K562 (cell line): ENCODE data around the gene USB1. TPM values are rescaled to one million over a fixed set of nuclear protein-coding genes. Genes with fewer than 3 reads are reported as not detected.

ENCODE experiments used
- BACH1 ChIP-seq: fragments of 200-800 bp; sonication (Bioruptor generic); IDR thresholded peaks from 2 replicates; pipeline ENCODE4 v1.6.1; 2016; ENCODE audit warnings: missing genetic modification characterization, missing compliant biosample characterization
- HMBOX1 ChIP-seq: sonication (generic); IDR thresholded peaks from 2 replicates; pipeline ENCODE4 v1.6.1; 2016
- HOXB6 ChIP-seq: fragments of 250-450 bp; sonication (Bioruptor Pico); IDR thresholded peaks from 2 replicates; pipeline ENCODE4 v1.5.1; 2022; ENCODE audit warnings: mild to moderate bottlenecking, borderline replicate concordance
- NFE2L1 ChIP-seq: fragments of 450-650 bp; IDR thresholded peaks from 2 replicates; pipeline ENCODE4 v1.6.1; 2016; ENCODE audit warnings: missing genetic modification characterization, low read depth, mild to moderate bottlenecking, missing compliant biosample characterization, moderate library complexity, borderline replicate concordance
- RBM25 ChIP-seq: fragments of 200-400 bp; formaldehyde crosslinking; IDR thresholded peaks from 2 replicates; pipeline ENCODE4 v1.6.1; 2018; ENCODE audit warnings: low read length, low read depth, moderate library complexity; ENCODE audit not compliant: severe bottlenecking
- TRIM28 ChIP-seq: fragments of 450-650 bp; IDR thresholded peaks from 2 replicates; pipeline ENCODE4 v1.6.1; 2017
- ZBTB2 ChIP-seq: fragments of 450-650 bp; IDR thresholded peaks from 2 replicates; pipeline ENCODE4 v1.6.1; 2016; ENCODE audit warnings: antibody characterized with exemption
- ZNF316 ChIP-seq: fragments of 450-650 bp; IDR thresholded peaks from 2 replicates; pipeline ENCODE4 v1.6.1; 2016
- ZNF407 ChIP-seq: fragments of 450-650 bp; IDR thresholded peaks from 2 replicates; pipeline ENCODE4 v1.6.1; 2016; ENCODE audit warnings: low read depth
- ZNF41 ChIP-seq: fragments of 250-450 bp; sonication (Bioruptor Pico); conservative IDR thresholded peaks from 2 replicates; pipeline ENCODE4 v1.4.0; 2020; ENCODE audit warnings: mild to moderate bottlenecking
- ZNF589 ChIP-seq: fragments of 200-800 bp; sonication (Bioruptor generic); IDR thresholded peaks from 2 replicates; pipeline ENCODE4 v1.6.1; 2016; ENCODE audit warnings: low read depth, missing genetic modification characterization, missing compliant biosample characterization
- polyA plus RNA-seq, 8 experiments: library from polyadenylated mRNA; depleted of rRNA in 4 of 8; stranded (reverse) in 5 of 8; unstranded in 3 of 8; fragments of >200 nt; fragmentation: Nextera tagmentation in 2 of 8; fragmentation: Illumina TruSeq in 1 of 8; extraction: Ambion mirVana in 2 of 8; extraction: Trizol in 1 of 8; gene quantifications; 2 replicates each; pipeline versions ENCODE4 v1.2.1 to v1.2.3, GENCODE V29; 2011 to 2014; ENCODE audit warnings: inconsistent platforms in 1 of 8, missing spikeins in 1 of 8
- total RNA-seq, 7 experiments: library from RNA; depleted of rRNA in 6 of 7; stranded (reverse); fragments of >200 nt in 6 of 7; fragmentation: Illumina TruSeq in 2 of 7; extraction: Trizol in 2 of 7; gene quantifications; 2 replicates each; pipeline versions ENCODE4 v1.2.1 to v1.2.3, GENCODE V29; 2011 to 2021; ENCODE audit warnings: low replicate concordance in 1 of 7
- TF ChIP-seq, protein P1 (sequence below): fragments of 250-450 bp; sonication (Bioruptor Pico); IDR thresholded peaks from 2 replicates; pipeline ENCODE4 v1.9.0; 2021; ENCODE audit warnings: mild to moderate bottlenecking, inconsistent platforms
- TF ChIP-seq, protein P2 (sequence below): fragments of 450-650 bp; formaldehyde crosslinking; IDR thresholded peaks from 2 replicates; pipeline ENCODE4 v1.4.0; 2020; ENCODE audit warnings: mild to moderate bottlenecking, mixed read lengths

Gene USB1
- total and polyA plus RNA-seq, 9 of the 15 experiments (the other 6 are each of a cell fraction or from before 2014, with no cell fraction given): 11.6 to 73.6 (median 19.4) TPM

- TF ChIP-seq HMBOX1 (no peak), ZNF316 (no peak), HOXB6 (CRISPR knock-in tag) (no peak), NFE2L1 (tag) (no peak), TRIM28 (no peak), BACH1 (tag) (no peak), ZBTB2 (no peak), ZNF41 (CRISPR knock-in tag) (0 out of 2 replicates have a peak, but pooled peaks have one; percentile 32), ZNF589 (CRISPR knock-in tag) (no peak), ZNF407 (no peak), RBM25 (peak; percentile 40)
- TF ChIP-seq, protein P1, sequence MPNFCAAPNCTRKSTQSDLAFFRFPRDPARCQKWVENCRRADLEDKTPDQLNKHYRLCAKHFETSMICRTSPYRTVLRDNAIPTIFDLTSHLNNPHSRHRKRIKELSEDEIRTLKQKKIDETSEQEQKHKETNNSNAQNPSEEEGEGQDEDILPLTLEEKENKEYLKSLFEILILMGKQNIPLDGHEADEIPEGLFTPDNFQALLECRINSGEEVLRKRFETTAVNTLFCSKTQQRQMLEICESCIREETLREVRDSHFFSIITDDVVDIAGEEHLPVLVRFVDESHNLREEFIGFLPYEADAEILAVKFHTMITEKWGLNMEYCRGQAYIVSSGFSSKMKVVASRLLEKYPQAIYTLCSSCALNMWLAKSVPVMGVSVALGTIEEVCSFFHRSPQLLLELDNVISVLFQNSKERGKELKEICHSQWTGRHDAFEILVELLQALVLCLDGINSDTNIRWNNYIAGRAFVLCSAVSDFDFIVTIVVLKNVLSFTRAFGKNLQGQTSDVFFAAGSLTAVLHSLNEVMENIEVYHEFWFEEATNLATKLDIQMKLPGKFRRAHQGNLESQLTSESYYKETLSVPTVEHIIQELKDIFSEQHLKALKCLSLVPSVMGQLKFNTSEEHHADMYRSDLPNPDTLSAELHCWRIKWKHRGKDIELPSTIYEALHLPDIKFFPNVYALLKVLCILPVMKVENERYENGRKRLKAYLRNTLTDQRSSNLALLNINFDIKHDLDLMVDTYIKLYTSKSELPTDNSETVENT: no peak
- TF ChIP-seq, protein P2, sequence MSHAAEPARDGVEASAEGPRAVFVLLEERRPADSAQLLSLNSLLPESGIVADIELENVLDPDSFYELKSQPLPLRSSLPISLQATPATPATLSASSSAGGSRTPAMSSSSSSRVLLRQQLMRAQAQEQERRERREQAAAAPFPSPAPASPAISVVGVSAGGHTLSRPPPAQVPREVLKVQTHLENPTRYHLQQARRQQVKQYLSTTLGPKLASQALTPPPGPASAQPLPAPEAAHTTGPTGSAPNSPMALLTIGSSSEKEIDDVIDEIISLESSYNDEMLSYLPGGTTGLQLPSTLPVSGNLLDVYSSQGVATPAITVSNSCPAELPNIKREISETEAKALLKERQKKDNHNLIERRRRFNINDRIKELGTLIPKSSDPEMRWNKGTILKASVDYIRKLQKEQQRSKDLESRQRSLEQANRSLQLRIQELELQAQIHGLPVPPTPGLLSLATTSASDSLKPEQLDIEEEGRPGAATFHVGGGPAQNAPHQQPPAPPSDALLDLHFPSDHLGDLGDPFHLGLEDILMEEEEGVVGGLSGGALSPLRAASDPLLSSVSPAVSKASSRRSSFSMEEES: no peak
These were observed 1.1 kb upstream of the USB1 start, which contains the start of gene ZNF319 (continued) for GRCh38 chr16:57999971-58000705.
